Measurements from ENCODE around the gene NEGR1. TPM values are rescaled to one million over a fixed set of nuclear protein-coding genes. Genes with fewer than 3 reads are reported as not detected.

The NEGR1 gene
- total RNA-seq, 4 donors from 2014 or later: 1.6 to 4.7 (median 2.3) TPM

DNA sequence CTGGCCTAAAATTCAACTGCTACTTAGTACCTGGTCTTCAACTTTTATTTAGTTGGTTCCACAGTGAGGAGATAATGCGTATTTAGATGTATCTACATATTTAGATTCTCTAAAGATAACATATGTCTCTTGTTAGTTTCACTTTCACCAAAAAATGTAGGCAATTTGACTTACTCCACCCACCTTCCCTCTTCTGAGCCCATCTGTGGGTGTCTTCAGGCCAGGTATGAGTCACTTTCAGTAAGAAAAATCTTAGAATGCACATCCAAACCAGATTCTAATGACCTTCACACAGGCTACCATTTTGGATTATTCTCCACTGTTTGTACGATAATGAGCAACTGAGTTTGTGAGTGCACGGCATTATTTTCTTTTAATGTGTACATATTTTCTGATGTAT is 501.7 kb downstream of the NEGR1 start:
- TF ChIP-seq POLR2A (IDR thresholded peaks at IDR 0.05) (no peak), CTCF (IDR thresholded peaks at IDR 0.05) (no peak)
- Histone ChIP-seq H3K27ac (no peak overlapping the region), H3K36me3 (no peaks in the 10 kb centered on the region), H3K9me3 (no peaks in the 10 kb centered on the region), H3K27me3 (no peaks in the 10 kb centered on the region), H3K4me1 (no peaks in the 10 kb centered on the region), H3K4me3 (no peak overlapping the region)
- no peak for DNase-seq

- no peak overlapping the region for H3K4me3 ChIP-seq
- no peaks in the 10 kb centered on the region for H3K9me3 ChIP-seq
- H3K27me3 ChIP-seq: no peaks in the 10 kb centered on the region
- DNase-seq: no peak
- no peak overlapping the region for H3K27ac ChIP-seq
- H3K36me3 ChIP-seq: no peaks in the 10 kb centered on the region
- TF ChIP-seq POLR2A (IDR thresholded peaks at IDR 0.05) (no peak), CTCF (IDR thresholded peaks at IDR 0.05) (no peak)
- no peaks in the 10 kb centered on the region for H3K4me1 ChIP-seq
Measured at GRCh38 chr1:71778940-71779339, 503.4 kb downstream of the NEGR1 start.

DNA sequence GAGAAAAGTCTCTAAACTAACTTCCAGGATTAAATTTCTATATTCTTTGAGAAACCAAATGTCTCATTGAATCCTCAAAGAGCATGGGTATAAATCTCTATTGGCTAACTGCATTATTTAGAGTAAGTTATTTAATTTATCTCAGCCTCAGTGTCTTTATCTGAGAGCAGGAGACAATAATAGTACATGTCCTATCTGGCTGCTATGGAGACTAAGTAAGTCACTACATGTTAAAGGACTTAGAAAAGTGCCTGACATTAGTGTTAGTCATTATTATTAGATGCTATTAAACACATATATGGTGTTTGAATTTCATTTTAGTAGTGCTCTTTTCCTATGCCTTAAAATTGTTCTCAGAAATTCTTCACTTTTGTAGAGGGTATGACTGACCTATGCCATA is 505.2 kb downstream of the NEGR1 start:
- no peak for TF ChIP-seq CTCF (IDR thresholded peaks at IDR 0.05)
- TF ChIP-seq POLR2A (IDR thresholded peaks at IDR 0.05): no peak
- Histone ChIP-seq H3K27ac (no peak overlapping the region), H3K9me3 (no peaks in the 10 kb centered on the region), H3K27me3 (no peaks in the 10 kb centered on the region), H3K4me1 (no peaks in the 10 kb centered on the region), H3K36me3 (no peaks in the 10 kb centered on the region), H3K4me3 (no peak overlapping the region)
- no peak for DNase-seq

DNA sequence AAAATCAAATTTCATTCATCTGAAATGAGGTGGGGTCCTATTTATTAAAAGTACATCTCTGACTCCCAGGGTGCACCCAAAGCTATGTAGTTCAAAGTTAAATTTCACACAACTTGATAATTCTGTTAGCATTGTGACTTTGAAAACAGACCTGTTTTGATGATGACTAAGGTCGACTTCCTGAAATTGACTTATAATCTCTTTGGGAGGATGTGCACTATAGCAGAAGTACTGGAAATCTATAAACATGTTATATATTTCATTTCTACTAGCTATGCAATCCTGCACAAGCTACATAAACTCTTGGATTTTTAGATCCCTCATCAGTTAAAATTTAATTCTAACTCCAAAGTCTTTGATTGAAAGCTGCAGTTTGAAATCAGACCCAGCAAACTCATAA is 507.6 kb downstream of the NEGR1 start:
- Histone ChIP-seq H3K36me3 (no peaks in the 10 kb centered on the region), H3K4me3 (no peak overlapping the region), H3K27me3 (no peaks in the 10 kb centered on the region), H3K4me1 (no peaks in the 10 kb centered on the region), H3K27ac (no peak overlapping the region), H3K9me3 (no peaks in the 10 kb centered on the region)
- no peak for DNase-seq
- TF ChIP-seq CTCF (IDR thresholded peaks at IDR 0.05) (no peak), POLR2A (IDR thresholded peaks at IDR 0.05) (no peak)

DNA sequence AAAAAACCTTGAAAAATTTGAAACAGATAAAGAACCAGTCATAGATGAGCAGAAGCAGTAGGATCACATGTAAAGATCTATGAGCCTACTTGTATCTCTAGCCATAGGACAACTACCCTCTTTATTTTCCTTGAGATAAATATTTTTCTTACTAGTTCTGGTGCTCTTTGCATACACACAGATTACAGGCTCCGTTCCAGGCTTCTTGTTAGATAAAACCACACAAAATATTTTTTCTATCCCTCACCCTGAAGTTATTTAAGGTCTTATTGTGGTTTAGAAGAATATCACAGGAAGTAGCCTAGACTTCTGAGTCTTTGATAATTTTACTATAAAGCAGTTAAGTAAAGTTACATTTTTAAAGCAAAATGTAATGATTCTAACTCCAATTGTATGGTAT is 512.2 kb downstream of the NEGR1 start:
- DNase-seq: no peak
- Histone ChIP-seq H3K27ac (no peak overlapping the region), H3K36me3 (no peaks in the 10 kb centered on the region), H3K27me3 (no peaks in the 10 kb centered on the region), H3K9me3 (no peaks in the 10 kb centered on the region), H3K4me1 (no peaks in the 10 kb centered on the region), H3K4me3 (no peak overlapping the region)
- no peak for TF ChIP-seq CTCF (IDR thresholded peaks at IDR 0.05)
- TF ChIP-seq POLR2A (IDR thresholded peaks at IDR 0.05): no peak

GRCh38 chr1:71766748-71767147 is 515.6 kb downstream of the NEGR1 start:
- Histone ChIP-seq H3K36me3 (no peaks in the 10 kb centered on the region), H3K27ac (no peak overlapping the region), H3K9me3 (no peaks in the 10 kb centered on the region), H3K27me3 (no peaks in the 10 kb centered on the region), H3K4me1 (no peaks in the 10 kb centered on the region), H3K4me3 (no peak overlapping the region)
- TF ChIP-seq CTCF (IDR thresholded peaks at IDR 0.05): no peak
- TF ChIP-seq POLR2A (IDR thresholded peaks at IDR 0.05): no peak
- no peak for DNase-seq

All from Peyer's patch (tissue), 4 donors.